GM11168 (cell line): ENCODE results near the gene DUOX2.
"Not testable (repeated sequence)": the region's sequence is repeated elsewhere in the genome, so short reads cannot be mapped to it uniquely, and the experiment has no call there.

Source experiments
- in situ Hi-C: fragments of 300-500 bp; cut with MboI; formaldehyde crosslinking; loops from one replicate; pipeline ENCODE4 v1.12.0; 2022; ENCODE audit warnings: low sequenced_read_pairs; ENCODE audit not compliant: unreplicated experiment

Gene DUOX2

GRCh38 chr15:45082412-45082811 is 31.6 kb downstream of the DUOX2 start:
- in situ Hi-C loops: not testable (repeated sequence)

- in situ Hi-C loops: not testable (repeated sequence)
Observed at GRCh38 chr15:45080593-45080992, 33.4 kb downstream of the DUOX2 start.

GRCh38 chr15:45079628-45080246 is 34.2 kb downstream of the DUOX2 start:
- in situ Hi-C loops: not testable (repeated sequence)

- in situ Hi-C loops: not testable (repeated sequence)
Observed at GRCh38 chr15:45079201-45079600, 34.8 kb downstream of the DUOX2 start.

- in situ Hi-C loops: not testable (repeated sequence)
Observed at GRCh38 chr15:45077391-45077790, 36.6 kb downstream of the DUOX2 start.

GRCh38 chr15:45075440-45076320 is 38.3 kb downstream of the DUOX2 start:
- in situ Hi-C loops: not testable (repeated sequence)

GRCh38 chr15:45073602-45074001 is 40.4 kb downstream of the DUOX2 start:
- in situ Hi-C loops: not testable (repeated sequence)

GRCh38 chr15:45069942-45070360 is 44.0 kb downstream of the DUOX2 start:
- in situ Hi-C loops: loop anchor here (5.0 kb wide), 1 partner anchor 238 kb away; no protein-coding TSS in a partner anchor

GRCh38 chr15:45064386-45064785 is 49.6 kb downstream of the DUOX2 start:
- in situ Hi-C loops: no loop called here

- in situ Hi-C loops: not testable (repeated sequence)
Observed at GRCh38 chr15:45062301-45062700, 51.7 kb downstream of the DUOX2 start.

- in situ Hi-C loops: not testable (repeated sequence)
Observed at GRCh38 chr15:45058690-45059675, 55.0 kb downstream of the DUOX2 start.

GRCh38 chr15:45052676-45053075 is 61.3 kb downstream of the DUOX2 start:
- in situ Hi-C loops: not testable (repeated sequence)

GRCh38 chr15:45050587-45050986 is 63.4 kb downstream of the DUOX2 start:
- in situ Hi-C loops: no loop called here

GRCh38 chr15:45048794-45049631 is 65.0 kb downstream of the DUOX2 start:
- in situ Hi-C loops: no loop called here

GRCh38 chr15:45048449-45048793 is 65.6 kb downstream of the DUOX2 start:
- in situ Hi-C loops: not testable (repeated sequence)

GRCh38 chr15:45044270-45044669 is 69.7 kb downstream of the DUOX2 start:
- in situ Hi-C loops: not testable (repeated sequence)

GRCh38 chr15:45042859-45043258 is 71.1 kb downstream of the DUOX2 start:
- in situ Hi-C loops: not testable (repeated sequence)
